WI38 (cell line): ENCODE data around the gene BEST3.

Experiments used
- H3K4me3 ChIP-seq: 2 replicates; pipeline ENCODE4 v1.5.1; 2011; ENCODE audit warnings: low read depth, mild to moderate bottlenecking, control low read depth, low read length
- CTCF ChIP-seq: IDR thresholded peaks from 2 replicates; pipeline ENCODE4 v1.5.1; 2012; ENCODE audit warnings: low read depth, mild to moderate bottlenecking, control low read depth, low read length

The BEST3 gene

GRCh38 chr12:69726922-69727321, 27.8 kb upstream of the BEST3 start:
- H3K4me3 ChIP-seq = no peak overlapping the region
- no peak for TF ChIP-seq CTCF

- H3K4me3 ChIP-seq = no peak overlapping the region
- no peak for TF ChIP-seq CTCF
These were observed 21.6 kb upstream of the BEST3 start for GRCh38 chr12:69720750-69721149.

- no peak overlapping the region for H3K4me3 ChIP-seq
- TF ChIP-seq CTCF = no peak
These were observed 20.5 kb upstream of the BEST3 start for GRCh38 chr12:69719336-69720316.

GRCh38 chr12:69714542-69714941, 15.4 kb upstream of the BEST3 start:
- no peak overlapping the region for H3K4me3 ChIP-seq
- no peak for TF ChIP-seq CTCF

- TF ChIP-seq CTCF = no peak
- H3K4me3 ChIP-seq = no peak overlapping the region
These were observed 13.7 kb upstream of the BEST3 start for GRCh38 chr12:69712826-69713225.

- TF ChIP-seq CTCF = no peak; the same call in 1 of the 2 replicates
- no peak overlapping the region for H3K4me3 ChIP-seq
These were observed 9.5 kb upstream of the BEST3 start for GRCh38 chr12:69708649-69709048.

- no peak for TF ChIP-seq CTCF
- H3K4me3 ChIP-seq = no peak overlapping the region
These were observed 5.3 kb upstream of the BEST3 start for GRCh38 chr12:69704357-69704756.
